ENCODE measurements around the gene SPDYE4.

The SPDYE4 gene

GRCh38 chr17:8708025-8708461, 50.3 kb downstream of the SPDYE4 start:
- DNase-seq, result no peak

- no peak for DNase-seq
These were observed 50.9 kb downstream of the SPDYE4 start for GRCh38 chr17:8707332-8708024.

- DNase-seq, result no peak
These were observed 51.9 kb downstream of the SPDYE4 start for GRCh38 chr17:8706431-8706830.

GRCh38 chr17:8705427-8705826, 52.9 kb downstream of the SPDYE4 start:
- no peak for DNase-seq

GRCh38 chr17:8703001-8703400, 55.3 kb downstream of the SPDYE4 start:
- DNase-seq, result no peak

- no peak for DNase-seq
These were observed 56.6 kb downstream of the SPDYE4 start for GRCh38 chr17:8701754-8702153.

GRCh38 chr17:8701221-8701620, 57.1 kb downstream of the SPDYE4 start:
- DNase-seq, result no peak
